ENCODE results near the gene ANTKMT. TPM values are rescaled to one million over a fixed set of nuclear protein-coding genes. Genes with fewer than 3 reads are reported as not detected.

Gene ANTKMT
- total and polyA plus RNA-seq, 2 of the 8 experiments (the other 6 are each of a cell fraction or from before 2014, with no cell fraction given), result 26.5 to 26.6 TPM

- Histone ChIP-seq H2BK20ac (ENCODE audit: low read length) (no peak within 1 kb of the TSS), H3K9me3 (ENCODE audit: insufficient read depth in 2 of 2, low read depth in 1 of 2, low read length in 1 of 2) (no peaks in the 10 kb centered on the region), H4K5ac (ENCODE audit: insufficient read length, low read depth, low read length) (no peak within 1 kb of the TSS), H3K27me3 (replicated peaks in 1 of 4; ENCODE audit: control insufficient read depth in 3 of 4, extremely low read depth in 1 of 4, insufficient read depth in 3 of 4, low read length in 3 of 4) (peaks cover 58 to 91% (median 78%) of the 10 kb centered on the region in 4 experiments), H4K8ac (ENCODE audit: extremely low read depth, insufficient read depth, low read length) (peak within 1 kb of the TSS; percentile 85), H3K4me3 (ENCODE audit: extremely low read depth in 1 of 4, insufficient read depth in 2 of 4, low read depth in 3 of 4, low read length in 4 of 4) (peak within 1 kb of the TSS; percentile 34 to 69 (median 50)), H2BK12ac (ENCODE audit: low read depth, low read length) (no peak within 1 kb of the TSS), H2BK120ac (replicated peaks; ENCODE audit: low read depth, low read length) (no peak within 1 kb of the TSS), H3K4me1 (replicated peaks in 1 of 4; ENCODE audit: control insufficient read depth in 3 of 4, insufficient read depth in 4 of 4, low read length in 3 of 4) (peaks cover 0 to 9% (median 5%) of the 10 kb centered on the region in 4 experiments; a peak in 4 of 7 replicates), H3K36me3 (ENCODE audit: control insufficient read depth in 2 of 4, insufficient read depth in 4 of 4, low read length in 3 of 4) (no peaks in the 10 kb centered on the region), H3K4me2 (ENCODE audit: insufficient read depth in 1 of 2, low read depth in 2 of 2, low read length in 2 of 2) (peak within 1 kb of the TSS; percentile 66 to 92), H3K23ac (ENCODE audit: insufficient read length) (no peak within 1 kb of the TSS), H4K91ac (replicated peaks; ENCODE audit: insufficient read length, low read length) (no peak within 1 kb of the TSS), H2BK5ac (ENCODE audit: low read depth, low read length) (no peak within 1 kb of the TSS), H3K79me2 (ENCODE audit: control insufficient read depth in 1 of 2, insufficient read depth in 2 of 2, low read length in 2 of 2) (no peaks in the 10 kb centered on the region), H2BK15ac (ENCODE audit: low read length) (no peak within 1 kb of the TSS), H3K18ac (ENCODE audit: extremely low read depth, low read length) (no peak within 1 kb of the TSS; the same call in 1 of the 2 replicates), H3K79me1 (ENCODE audit: low read depth, low read length) (no peaks in the 10 kb centered on the region), H2AK5ac (ENCODE audit: low read depth, low read length) (no peak within 1 kb of the TSS), H2AFZ (ENCODE audit: low read length) (no peak within 1 kb of the TSS), H4K20me1 (replicated peaks in 1 of 2; ENCODE audit: control insufficient read depth in 1 of 2, insufficient read depth in 2 of 2, low read length in 2 of 2) (peaks cover 8 to 26% of the 10 kb centered on the region in 2 experiments), H3K56ac (replicated peaks; ENCODE audit: insufficient read length, low read depth, low read length) (no peak within 1 kb of the TSS), H3K23me2 (ENCODE audit: low read depth, low read length) (peaks cover 12% of the 10 kb centered on the region; the same call in 1 of the 2 replicates), H3K14ac (ENCODE audit: insufficient read length) (no peak within 1 kb of the TSS), H3K4ac (replicated peaks; ENCODE audit: insufficient read length, low read depth, low read length) (no peak within 1 kb of the TSS), H3K27ac (ENCODE audit: low read depth, low read length) (no peak within 1 kb of the TSS), H3K9ac (replicated peaks in 1 of 4; ENCODE audit: extremely low read depth in 1 of 4, low read depth in 3 of 4, low read length in 3 of 4) (no peak within 1 kb of the TSS)
- DNase-seq (ENCODE audit: low read depth in 1 of 2, low spot score in 2 of 2) (peak in 1 of 2 experiments; percentile 56), FAIRE-seq (no peak)
- TF ChIP-seq, protein P1, sequence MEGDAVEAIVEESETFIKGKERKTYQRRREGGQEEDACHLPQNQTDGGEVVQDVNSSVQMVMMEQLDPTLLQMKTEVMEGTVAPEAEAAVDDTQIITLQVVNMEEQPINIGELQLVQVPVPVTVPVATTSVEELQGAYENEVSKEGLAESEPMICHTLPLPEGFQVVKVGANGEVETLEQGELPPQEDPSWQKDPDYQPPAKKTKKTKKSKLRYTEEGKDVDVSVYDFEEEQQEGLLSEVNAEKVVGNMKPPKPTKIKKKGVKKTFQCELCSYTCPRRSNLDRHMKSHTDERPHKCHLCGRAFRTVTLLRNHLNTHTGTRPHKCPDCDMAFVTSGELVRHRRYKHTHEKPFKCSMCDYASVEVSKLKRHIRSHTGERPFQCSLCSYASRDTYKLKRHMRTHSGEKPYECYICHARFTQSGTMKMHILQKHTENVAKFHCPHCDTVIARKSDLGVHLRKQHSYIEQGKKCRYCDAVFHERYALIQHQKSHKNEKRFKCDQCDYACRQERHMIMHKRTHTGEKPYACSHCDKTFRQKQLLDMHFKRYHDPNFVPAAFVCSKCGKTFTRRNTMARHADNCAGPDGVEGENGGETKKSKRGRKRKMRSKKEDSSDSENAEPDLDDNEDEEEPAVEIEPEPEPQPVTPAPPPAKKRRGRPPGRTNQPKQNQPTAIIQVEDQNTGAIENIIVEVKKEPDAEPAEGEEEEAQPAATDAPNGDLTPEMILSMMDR (IDR thresholded peaks at IDR 0.05; ENCODE audit: control extremely low read depth in 1 of 3, insufficient read depth in 1 of 3, low read depth in 1 of 3, low read length in 3 of 3), result no peak
- TF ChIP-seq TBP (IDR thresholded peaks at IDR 0.05; ENCODE audit: low read depth, low read length) (no peak), SIN3A (conservative IDR thresholded peaks at IDR 0.05 in 1 of 2, IDR thresholded peaks at IDR 0.05 in 1 of 2; ENCODE audit: low read depth in 1 of 2, low read length in 2 of 2) (peak in 1 of 2 experiments; percentile 12; a peak in 1 of 4 replicates)
- POLR2A ChIA-PET (ENCODE audit: partially characterized antibody), result interaction anchor here (1.1 to 2.1 kb wide), 4 partner anchors 15 to 26 kb away, joined by 3 to 12 read pairs (median 6); partner anchors contain the start of genes CCDC78 and WDR24
- 5% methylated on average over 24 of the region's 115 CpGs; no CpG with 5 or more reads in 1 of the 2 experiments for WGBS, 2 experiments (ENCODE audit: extremely low coverage in 1 of 2, insufficient coverage in 1 of 2, insufficient read length in 1 of 2, insufficient replicate concordance in 2 of 2, low coverage in 1 of 2, low lambda C conversion rate in 2 of 2, missing lambda C conversion rate in 1 of 2)
- CTCF ChIA-PET (ENCODE audit: partially characterized antibody), result interaction anchor here (1.1 to 33.4 kb wide), 3 partner anchors 19 to 350 kb away, joined by 3 to 977 read pairs (median 5); partner anchors contain the start of genes ANTKMT, CCDC78, CIAO3 and HAGHL
Measured at GRCh38 chr16:705431-706188, 15.3 kb upstream of the ANTKMT start, which contains the start of gene FBXL16. TSS of gene FBXL16 (minus strand) at chr16:705801. CDS start at chr16:697405, 8,396 bp downstream.
